GOT3 (cell line): Measurements from ENCODE around the gene MX2.
"Not testable (repeated sequence)": the region's sequence is repeated elsewhere in the genome, so short reads cannot be mapped to it uniquely, and the experiment has no call there.

Experiments used
- DNase-seq: peaks from one replicate; lab custom pipeline; 2025; ENCODE audit warnings: mixed read lengths; lab: John Stamatoyannopoulos, UW

MX2 gene

DNA sequence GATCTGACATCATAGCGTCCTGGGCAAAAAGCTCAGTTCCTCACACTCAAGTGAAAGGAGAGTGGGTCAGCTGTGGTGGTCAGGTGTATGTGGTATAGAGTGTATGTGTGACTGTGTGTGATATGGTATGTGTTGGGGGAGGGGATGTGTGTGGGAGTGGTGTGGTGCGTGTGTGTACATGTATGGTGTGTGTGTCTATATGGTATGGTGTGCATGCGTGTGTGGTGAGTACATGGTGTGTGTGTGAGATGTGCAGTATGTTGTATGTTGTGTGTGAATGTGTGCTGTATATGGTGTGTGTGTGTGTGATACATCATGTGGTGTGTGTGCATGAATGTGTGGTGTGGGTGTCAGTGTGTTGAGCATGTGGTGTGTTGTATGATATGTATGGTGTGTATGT, 24.3 kb upstream of the MX2 start:
- no peak for DNase-seq

DNA sequence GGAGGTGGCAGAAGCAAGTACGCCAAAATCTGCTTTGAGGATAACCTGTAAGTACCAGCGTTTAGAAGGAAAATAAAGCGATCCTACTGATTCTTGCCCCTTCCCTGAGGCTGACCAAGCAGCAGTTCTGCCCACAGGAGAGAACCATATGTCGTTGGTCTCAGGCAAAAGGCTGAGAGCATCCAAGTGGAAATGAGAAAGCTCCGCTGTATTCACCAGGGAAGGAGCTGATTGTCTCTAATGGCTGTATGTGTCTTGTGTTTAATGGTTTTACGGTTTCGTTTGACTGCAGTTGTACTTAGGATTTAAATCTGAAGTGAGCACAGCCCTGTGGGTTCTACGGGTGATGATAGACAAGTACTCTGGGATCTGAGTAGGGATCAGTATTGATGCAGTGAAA, 23.4 kb upstream of the MX2 start:
- no peak for DNase-seq

DNA sequence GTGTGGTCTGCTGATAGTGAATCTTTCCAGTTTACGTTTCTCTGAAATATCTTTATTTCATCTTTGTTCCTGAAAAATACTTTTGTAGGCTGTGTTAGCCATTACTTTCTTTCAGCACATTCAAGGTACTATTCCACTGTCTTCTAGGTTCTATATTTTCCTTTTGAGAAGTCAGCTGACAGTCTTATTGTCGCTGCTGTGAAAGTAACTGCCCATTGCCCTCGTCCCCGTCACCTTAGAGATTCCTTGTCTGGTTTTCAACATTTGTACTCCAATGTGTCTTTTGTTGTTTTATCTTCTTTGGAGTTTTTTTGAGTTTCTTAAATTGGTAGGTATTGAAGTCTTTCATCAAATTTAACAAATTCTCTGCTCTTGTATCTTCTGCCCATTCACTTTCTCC, 19.8 kb upstream of the MX2 start:
- no peak for DNase-seq

DNA sequence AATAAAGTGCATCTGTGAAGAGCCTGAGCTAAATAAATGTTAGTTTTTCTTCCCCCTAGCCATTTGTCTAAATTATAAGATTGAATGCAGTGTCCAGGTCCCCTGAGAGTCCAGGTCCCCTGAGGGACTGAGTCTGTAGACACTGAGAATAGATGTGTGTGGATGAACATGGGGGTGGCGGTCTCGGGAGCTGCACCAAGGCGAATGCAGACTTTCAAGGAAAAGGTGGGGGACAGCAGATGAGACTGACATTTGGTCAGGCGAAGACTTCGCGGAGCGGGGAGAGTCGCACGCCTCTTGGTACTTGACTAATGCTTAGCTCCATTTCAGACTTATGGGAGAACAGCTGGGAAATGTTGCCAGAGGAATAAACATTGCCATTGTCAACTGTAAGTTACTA, 17.7 kb upstream of the MX2 start:
- DNase-seq = no peak

DNA sequence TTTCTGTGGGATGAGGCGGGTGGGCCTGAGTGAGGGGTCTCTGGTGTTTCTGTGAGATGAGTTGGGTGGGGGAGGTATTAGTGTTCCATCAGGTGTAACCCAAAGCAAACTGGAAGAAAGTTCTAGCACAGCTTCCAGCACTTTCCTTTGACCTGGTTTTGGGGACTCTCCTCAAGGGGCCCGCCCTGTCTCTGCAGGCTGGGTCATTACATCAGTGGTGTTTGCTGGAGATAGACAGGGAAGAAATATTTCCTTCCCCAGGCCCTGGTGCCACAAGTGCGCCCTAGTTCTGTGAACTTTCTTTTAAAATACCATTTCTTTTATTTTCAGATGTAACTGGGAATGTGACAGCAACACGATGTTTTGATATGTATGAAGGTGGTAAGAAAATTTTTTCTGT, 16.5 kb upstream of the MX2 start:
- DNase-seq = no peak

DNA sequence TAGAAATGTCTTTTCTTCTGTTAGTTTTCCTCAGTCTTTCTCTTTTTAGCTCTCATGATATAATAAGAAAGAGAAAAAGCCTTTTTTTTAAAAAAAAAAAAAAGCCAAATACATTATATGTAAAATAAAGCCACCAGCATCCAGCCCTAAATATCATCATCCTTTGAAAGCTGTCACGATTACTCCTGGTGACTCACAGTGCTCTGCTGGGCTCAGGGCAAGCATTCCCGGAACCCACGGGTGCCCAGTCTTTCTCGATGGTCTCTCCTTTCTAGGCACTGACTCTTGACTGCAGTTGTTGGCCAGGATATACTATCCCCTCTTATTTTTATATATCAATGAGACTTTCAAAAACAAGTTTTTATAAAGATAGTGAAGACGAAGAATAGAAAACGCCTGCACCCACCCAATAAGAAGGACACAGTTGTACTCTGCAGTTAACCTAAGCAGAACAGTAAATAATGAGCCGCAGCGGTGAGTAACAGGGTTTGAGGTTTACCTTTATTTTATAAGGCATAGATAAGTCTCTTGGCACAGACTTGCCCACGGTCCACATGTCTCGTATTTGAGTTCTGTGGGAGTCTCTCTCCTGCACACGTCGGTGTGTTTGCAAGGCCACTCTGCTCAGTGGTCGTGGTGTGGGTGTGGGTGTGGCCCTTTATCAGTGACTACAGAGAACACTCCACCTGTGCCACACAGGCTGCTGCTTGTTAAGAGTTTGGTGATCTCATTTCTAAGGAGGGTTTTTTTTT, 15.7 kb upstream of the MX2 start:
- no peak for DNase-seq

DNA sequence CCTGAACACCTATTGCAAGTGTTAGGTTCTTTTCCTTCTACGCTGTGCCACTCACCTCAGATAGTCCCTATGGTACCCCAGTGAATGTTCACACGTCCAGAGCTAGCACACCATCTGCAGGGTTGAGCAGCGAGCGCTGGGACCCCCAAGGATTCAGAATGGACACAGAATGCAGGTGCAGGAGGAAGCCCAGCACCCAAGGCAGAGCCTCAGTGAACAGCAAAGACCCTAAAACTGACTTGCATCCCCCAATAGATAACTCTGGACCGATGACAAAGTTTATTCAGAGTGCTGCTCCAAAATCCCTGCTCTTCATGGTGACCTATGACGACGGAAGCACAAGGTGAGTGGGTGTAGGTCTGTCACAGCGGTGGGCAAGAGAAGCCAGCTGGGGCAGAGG, 15.1 kb upstream of the MX2 start:
- no peak for DNase-seq

DNA sequence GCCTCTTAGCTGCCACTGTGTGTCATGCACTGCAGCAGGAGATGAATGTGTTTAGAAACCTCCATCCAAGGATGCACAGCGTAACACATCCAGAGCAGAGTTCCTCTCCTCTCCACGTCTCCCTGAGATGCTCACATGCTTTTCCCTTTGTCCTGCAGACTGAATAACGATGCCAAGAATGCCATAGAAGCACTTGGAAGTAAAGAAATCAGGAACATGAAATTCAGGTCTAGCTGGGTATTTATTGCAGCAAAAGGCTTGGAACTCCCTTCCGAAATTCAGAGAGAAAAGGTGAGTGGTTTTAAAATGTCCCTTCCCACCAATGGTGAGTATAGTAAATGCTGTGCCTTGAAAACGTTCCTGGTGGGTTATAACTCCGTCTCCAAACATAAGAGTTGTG, 13.4 kb upstream of the MX2 start:
- no peak for DNase-seq

DNA sequence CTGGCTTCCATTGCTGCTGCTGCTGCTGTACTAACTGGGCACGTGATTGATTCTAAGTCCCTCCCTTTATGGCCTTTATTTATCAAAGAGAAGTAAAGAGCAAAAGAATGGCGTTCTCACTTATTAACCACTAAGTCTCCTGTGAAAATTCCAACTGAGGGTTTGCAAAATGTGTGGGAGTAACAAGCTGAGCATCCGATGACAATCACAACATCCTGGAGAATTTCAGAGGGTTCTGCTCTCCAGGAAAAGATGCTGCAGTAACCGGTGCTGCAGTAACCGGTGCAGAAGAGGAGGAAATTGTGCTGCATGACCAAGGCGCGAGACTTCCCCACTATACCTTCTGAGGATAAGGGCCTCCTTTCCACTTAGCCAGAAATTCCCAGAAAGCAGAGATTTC, 12.7 kb upstream of the MX2 start:
- no peak for DNase-seq

DNA sequence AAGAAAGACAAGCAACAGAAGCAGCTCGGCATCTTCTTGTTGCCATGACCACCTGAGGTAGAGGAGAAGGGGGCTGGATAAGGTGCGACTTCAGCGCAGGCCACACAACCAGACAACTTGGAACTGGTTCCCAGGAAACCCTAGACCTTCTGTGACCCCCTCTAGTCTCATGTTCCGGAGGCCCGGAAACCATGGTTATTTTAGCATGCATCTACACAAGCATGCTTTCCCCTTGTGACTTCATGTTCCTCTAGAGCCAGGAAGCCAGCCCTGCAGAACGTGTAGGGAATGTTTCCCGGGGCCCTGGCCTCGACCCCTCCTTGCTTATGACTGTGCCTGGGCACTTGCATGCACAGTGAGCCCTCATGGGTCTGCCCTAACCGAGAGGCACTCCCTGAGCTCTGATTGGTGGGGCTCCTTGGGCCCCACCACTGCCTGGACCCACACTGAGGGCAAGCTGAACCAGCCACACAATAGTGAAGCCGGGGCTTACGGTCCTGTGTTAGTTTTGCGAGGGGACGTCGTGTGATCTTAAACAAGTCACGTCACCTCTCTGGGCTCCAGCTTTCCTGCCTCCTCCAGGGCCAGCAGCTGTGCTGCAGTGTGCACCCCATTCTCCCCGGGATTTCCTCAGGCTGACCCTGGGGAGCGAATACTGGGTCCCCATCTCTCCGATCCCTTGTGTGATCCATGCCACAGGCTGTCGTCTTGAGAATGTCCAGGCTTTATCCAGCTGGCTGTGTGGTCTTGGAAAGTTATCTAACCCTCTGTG, 12.0 kb upstream of the MX2 start:
- no peak for DNase-seq

DNA sequence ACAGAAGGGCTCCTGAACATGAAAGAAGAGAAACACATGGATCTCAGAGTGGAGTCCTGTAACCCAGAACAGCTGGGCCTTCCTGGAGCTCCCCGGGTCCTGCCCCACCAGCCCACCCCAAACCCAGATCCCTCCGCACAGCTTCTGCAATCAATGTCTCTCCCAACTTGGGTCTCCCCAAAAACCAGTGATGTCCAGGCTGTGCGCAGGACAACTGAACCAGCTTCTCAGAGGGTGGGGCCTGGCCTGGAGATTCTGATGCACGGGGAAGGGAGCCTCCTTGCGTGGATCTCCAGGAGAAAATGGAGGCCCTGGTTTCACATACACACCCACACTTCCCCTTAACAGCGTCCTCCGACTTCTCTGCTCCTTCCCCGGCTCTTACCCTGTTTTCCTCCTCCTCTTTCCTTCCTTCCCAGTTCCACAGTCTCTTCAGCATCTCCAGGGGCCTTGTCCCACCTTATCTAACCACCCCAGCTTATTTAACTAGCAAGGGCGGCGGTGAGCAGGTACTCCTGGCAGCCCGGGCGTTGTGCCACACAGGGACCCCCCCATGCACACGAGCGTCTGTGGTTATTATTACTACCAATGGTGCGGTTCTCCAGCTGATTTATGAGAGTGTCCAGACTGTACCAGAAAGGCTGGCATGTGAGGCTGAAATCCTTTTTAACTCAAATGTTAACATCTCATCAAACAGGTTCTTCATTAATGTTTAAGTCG, 11.2 kb upstream of the MX2 start:
- DNase-seq = no peak

DNA sequence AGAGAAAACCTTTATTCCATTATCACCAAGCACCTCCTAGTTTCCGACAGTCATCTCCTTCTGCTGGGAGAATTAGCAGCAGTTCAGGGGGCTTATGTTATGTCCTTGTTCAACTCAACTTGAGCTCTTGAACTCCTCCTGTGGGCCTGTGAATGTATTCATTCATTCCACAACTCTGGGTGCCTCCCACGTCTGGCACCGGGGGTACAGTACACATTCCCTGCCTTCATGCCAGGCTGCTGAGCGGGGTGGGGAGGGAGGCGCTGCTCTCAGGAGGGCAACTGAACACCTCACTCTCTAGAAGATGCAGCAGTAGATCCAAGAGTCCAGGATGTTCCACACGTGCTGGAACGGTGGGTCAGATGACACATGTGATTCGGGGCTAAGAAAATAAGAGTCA, 4.3 kb upstream of the MX2 start:
- no peak for DNase-seq

DNA sequence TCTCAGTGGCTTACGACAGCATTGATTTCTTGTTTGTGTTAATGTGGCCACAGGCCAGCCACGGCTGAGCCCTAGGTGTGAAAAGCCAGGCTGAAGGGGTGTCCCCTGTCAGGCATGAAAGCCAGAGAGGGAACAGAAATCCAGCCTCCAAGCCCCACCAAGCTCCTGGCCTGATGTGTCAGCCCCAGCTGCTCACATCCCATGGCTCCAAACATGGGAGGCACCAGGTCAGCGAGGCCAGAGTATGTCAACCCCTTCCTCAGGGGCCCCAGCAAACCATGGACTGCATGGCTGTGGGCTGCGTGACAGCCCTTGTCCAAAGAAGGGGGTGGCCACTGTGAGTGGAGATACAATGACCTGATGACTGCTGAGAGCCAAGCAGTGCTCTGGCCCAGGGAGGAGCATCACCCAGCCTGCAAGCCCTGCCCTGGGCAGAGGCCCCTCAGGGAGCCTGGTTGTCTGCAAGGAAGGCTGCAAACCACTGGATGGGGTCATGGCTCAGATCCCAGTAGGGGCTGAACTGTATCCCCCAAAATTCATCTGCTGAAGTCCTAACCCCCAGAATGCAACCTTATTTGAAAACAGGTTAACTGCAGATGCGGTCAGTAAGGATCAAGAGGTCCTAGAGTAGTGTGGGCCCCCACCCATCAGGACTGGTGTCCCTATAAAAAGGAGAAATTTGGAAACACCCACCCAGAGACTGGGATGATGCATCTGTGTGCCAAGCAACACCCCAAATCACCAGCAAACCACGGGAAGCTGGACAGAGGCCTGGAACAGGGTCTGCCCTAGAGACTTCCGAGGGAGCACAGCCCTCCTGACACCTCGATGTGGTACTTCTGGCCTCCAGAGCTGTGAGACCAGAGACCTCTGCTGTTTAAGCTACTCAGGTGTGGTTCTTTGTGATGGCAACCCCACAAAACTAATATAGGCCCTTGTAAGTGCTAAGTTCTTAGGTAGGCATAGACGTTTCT, 3.3 kb upstream of the MX2 start:
- DNase-seq = no peak

DNA sequence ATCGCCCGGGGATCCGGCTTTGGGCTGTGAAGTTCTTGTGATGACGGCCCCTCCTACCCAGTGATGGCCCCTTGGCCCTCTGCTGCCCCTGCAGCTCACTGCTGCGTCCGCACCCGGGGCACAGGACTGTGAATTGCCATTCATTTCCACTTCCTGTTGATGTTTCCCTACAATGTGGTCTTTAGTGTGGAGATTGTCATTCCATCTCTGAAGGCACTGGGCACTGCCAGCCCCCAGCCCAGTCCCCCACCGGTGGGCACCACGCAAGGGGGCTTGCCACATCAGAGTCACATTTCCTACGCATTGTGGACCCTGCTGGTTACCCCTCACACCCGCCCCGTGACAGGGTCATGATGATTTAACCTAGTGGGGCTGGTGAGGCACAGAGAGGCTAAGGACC, 2.5 kb upstream of the MX2 start:
- DNase-seq = no peak

DNA sequence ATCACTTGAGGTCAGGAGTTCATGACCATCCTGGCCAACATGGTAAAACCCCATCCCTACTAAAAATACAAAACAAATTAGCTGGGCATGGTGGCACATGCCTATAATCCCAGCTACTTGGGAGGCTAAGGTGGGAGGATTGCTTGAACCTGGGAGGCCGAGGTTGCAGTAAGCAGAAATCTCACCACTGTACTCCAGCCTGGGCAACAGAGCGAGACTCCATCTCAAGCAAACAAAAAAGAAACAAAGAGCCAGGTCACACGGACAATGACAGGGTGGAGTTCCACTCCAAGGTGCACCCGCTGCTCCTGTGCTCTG, 2.1 kb upstream of the MX2 start:
- not testable (repeated sequence) for DNase-seq

DNA sequence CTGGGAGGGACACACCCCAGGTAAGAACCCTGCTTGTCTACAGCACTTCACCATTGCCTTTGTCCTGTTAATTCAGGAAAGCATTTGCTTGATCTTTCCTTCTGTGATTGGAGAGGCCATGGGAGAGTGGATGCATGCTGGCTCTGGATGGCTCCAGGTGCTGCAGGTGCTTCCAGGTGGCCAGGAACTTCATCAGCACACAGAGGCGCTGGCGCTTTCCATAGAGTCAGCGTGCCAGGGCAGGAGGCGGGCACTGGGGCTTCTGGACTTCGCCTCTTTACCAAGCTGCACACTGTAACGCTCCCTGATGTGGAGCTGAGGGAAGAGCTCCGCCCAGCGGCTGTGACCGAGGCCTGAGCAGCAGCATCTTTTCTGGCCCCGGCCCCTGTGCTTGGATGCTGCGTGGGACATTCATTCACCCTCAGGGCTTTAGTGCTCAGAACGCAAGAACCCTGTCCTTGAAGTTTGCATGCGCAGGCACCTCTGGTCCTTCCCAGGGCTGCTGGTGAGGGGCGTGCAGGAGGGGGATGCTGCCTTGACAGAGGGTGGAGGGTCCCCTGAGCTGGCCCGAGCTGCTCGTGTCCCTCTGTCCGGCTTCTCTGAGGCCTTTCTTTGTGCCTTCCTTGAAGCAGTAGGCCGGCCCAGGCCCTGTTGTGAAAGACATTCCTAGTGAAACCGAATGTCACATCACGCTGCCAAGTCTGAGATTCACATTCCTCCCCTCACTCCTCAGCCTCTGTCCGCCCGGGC, 1.6 kb upstream of the MX2 start:
- DNase-seq = no peak

DNA sequence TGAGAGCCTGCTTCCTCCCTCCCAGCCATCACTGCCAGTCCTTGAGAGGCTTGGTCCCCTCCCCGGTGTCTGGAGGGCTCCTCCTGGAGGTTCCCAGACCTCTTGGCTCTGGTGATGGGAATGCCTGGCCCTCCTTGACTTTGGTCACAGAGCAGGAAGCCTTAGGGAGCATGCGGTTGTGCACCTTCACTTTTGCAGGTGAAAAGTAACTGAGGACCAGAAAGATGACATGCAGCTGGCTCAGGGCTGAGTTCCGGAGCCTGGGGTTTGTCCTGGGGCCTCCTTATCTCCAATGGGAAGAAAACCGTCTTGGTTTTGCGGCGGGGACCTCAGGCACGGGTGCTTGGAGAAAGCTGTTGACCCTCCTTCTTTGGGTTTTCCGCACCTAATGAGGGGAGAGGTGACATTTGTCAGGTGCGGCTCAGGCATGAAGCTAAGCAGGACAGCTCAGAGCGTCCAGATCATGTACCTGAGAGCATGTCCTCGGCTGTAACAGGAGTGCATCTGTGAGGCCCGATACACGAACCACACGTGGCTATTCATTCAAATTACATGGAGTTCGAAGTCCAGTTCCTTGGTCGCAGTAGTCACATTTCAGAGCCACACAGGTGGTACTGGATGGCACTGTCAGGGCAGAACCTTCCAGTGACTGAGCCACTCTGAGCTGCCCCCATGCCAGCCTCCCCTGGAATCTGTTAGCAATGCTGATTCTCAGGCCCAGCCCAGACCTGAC, 608 bp upstream of the MX2 start:
- DNase-seq = no peak

DNA sequence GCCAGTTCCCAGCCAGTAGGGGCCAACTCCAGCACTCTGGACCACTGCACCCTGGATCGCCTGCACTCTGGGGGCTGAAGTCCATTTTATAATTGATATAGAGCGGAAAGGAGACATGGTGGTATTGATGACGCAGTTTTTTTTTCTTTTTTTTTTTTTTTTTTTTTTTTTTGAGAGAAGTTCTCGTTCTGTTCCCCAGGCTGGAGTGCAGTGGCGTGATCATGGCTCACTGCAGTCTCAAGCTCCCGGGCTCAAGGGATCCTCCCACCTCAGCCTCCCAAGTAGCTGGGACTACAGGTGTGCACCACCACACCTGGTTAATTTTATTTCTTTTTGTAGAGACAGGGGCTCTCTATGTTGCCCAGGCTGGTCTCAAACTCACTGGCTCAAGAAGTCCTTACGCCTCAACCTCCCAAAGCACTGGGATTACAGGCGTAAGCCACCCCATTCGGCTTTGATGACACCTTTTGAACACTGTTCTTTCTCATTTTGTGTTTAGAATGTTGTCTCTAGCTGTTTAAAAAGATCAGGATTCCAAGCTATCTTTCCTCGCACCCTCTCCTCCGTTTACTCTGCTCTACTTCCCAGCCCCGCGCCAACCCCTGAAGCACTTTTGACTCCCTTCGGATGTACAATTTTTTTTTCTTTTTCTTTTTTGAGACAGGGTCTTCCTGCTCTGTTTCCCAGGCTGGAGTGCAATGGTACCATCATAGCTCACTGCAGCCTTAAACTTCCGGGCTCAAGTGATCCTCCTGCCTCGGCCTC, 960 bp downstream of the MX2 start:
- DNase-seq = no peak

DNA sequence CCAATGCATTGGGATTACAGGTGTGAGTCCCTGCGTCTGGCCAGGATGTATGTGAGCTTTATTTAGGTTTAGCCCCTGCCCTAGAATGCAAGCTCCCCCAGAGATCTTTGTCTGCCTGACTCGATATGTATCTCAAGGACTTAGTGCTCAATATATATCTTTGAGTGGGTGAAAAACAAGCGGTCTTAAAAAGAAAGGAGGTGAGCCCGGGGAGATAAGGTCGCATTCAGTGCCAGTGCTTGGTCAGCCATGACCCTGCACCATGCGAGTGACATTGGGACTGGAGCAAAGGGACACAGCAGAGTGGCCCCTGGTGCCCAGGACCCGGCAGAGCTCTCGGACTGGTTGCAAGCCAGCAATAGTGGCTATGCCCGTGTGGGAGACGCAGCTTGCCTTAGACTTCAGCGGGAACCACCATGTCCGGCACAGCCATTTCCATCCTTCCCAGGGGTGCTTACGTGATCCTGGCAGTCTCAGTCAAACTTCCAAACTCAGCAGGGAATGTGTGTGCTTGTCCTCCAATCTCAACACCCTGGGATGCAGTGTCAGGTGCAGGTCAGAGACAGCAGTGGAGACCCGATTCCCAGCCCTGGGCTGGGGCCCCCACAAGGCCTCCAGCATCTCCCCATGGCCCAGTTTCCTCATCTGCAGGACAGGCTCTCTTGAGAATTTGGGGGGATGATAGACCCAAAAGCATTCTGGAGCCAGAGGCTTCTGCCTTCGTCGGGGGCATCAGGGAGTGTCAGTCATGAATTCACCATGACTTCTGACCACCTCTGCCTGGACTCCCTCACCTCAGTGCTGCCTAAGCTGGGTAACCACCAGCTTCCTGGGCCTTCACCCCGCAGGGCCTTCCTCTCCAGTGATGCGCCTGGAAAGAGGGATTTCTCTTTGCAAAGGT, 1.8 kb downstream of the MX2 start:
- DNase-seq = no peak
